Lung (tissue), 12 donors: ENCODE measurements around the gene METTL8. TPM values are rescaled to one million over a fixed set of nuclear protein-coding genes. Genes with fewer than 3 reads are reported as not detected.

Experiments used
- ATAC-seq: fragments of 200-7000 bp; cut with Tn5 transposase; one replicate; pipeline ENCODE4 v1.9.1; 2020; ENCODE audit warnings: moderate number of reproducible peaks; ENCODE audit not compliant: insufficient read depth, low FRiP score
- DNase-seq, 3 donors: peaks; one replicate each; pipeline ENCODE4 v3.0.0-alpha.2; 2013 to 2017
- H3K27ac ChIP-seq, 2 donors: one replicate each; pipeline ENCODE4 v1.5.1; 2013; ENCODE audit warnings: mild to moderate bottlenecking in 2 of 2, moderate library complexity in 2 of 2, control low read depth in 1 of 2, inconsistent platforms in 1 of 2, low read depth in 1 of 2, low read length in 1 of 2
- H3K27me3 ChIP-seq, 3 donors: one replicate each; pipeline ENCODE4 v1.5.1; 2013; ENCODE audit warnings: low read length in 2 of 3; ENCODE audit not compliant: control insufficient read depth in 3 of 3, insufficient read depth in 3 of 3
- H3K36me3 ChIP-seq, 4 donors: one replicate each; pipeline ENCODE4 v1.5.1; 2013; ENCODE audit warnings: low read length in 4 of 4, mild to moderate bottlenecking in 1 of 4, moderate library complexity in 1 of 4; ENCODE audit not compliant: control insufficient read depth in 4 of 4, insufficient read depth in 4 of 4
- H3K4me1 ChIP-seq, 5 donors: one replicate each; pipeline ENCODE4 v1.5.1; 2013; ENCODE audit warnings: low read length in 5 of 5, mild to moderate bottlenecking in 2 of 5, moderate library complexity in 1 of 5; ENCODE audit not compliant: control insufficient read depth in 5 of 5, insufficient read depth in 5 of 5
- H3K4me3 ChIP-seq: one replicate; pipeline ENCODE4 v1.5.1; 2013; ENCODE audit warnings: mild to moderate bottlenecking, control low read depth, moderate library complexity
- H3K9ac ChIP-seq, 2 donors: one replicate each; pipeline ENCODE4 v1.5.1; 2013; ENCODE audit warnings: low read length in 2 of 2, control low read depth in 1 of 2; ENCODE audit not compliant: insufficient read depth in 1 of 2
- H3K9me3 ChIP-seq, 4 donors: one replicate each; pipeline ENCODE4 v1.5.1; 2013; ENCODE audit warnings: low read length in 3 of 4, mild to moderate bottlenecking in 1 of 4, moderate library complexity in 1 of 4; ENCODE audit not compliant: control insufficient read depth in 4 of 4, insufficient read depth in 3 of 4
- WGBS, 2 donors: extraction: QIAGEN DNeasy Blood & Tissue Kit; methylation state at CpG; one replicate each; pipeline ENCODE4 v1.1.7; 2013; 5-methylcytosine and 5-hydroxymethylcytosine counted together
- polyA plus RNA-seq, 2 donors: library from polyadenylated mRNA; stranded (reverse); fragments of 200-250 nt; gene quantifications; one replicate each; pipeline ENCODE4 v1.2.1, GENCODE V29; 2013
- total RNA-seq, 2 donors: library from RNA; depleted of rRNA in 1 of 2; stranded (reverse); fragments of >200 nt in 1 of 2; gene quantifications; one replicate each; pipeline ENCODE4 v1.2.1, GENCODE V29; 2014 to 2021
- TF ChIP-seq, protein P1 (sequence below): IDR thresholded peaks from 2 replicates; pipeline ENCODE4 v1.5.1; 2012; ENCODE audit warnings: mild to moderate bottlenecking; ENCODE audit errors: control extremely low read depth, extremely low read depth
- donor health status: control.
- donor health status: control.
- donor health status: Bipolar disorder and iron deficiency.
- donor health status: healthy.
- donor health status: DM: yes; HTN: yes; CAD: no.

METTL8 gene
- total and polyA plus RNA-seq, 4 donors, result 4.9 to 9.3 (median 8.5) TPM

- Histone ChIP-seq H3K9me3 (no peaks in the 10 kb centered on the region), H3K9ac (no peak overlapping the region), H3K27ac (no peak overlapping the region), H3K27me3 (no peaks in the 10 kb centered on the region), H3K36me3 (no peaks in the 10 kb centered on the region), H3K4me3 (no peak overlapping the region), H3K4me1 (no peaks in the 10 kb centered on the region)
- no peak for DNase-seq
- TF ChIP-seq, protein P1, sequence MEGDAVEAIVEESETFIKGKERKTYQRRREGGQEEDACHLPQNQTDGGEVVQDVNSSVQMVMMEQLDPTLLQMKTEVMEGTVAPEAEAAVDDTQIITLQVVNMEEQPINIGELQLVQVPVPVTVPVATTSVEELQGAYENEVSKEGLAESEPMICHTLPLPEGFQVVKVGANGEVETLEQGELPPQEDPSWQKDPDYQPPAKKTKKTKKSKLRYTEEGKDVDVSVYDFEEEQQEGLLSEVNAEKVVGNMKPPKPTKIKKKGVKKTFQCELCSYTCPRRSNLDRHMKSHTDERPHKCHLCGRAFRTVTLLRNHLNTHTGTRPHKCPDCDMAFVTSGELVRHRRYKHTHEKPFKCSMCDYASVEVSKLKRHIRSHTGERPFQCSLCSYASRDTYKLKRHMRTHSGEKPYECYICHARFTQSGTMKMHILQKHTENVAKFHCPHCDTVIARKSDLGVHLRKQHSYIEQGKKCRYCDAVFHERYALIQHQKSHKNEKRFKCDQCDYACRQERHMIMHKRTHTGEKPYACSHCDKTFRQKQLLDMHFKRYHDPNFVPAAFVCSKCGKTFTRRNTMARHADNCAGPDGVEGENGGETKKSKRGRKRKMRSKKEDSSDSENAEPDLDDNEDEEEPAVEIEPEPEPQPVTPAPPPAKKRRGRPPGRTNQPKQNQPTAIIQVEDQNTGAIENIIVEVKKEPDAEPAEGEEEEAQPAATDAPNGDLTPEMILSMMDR, result no peak
- no peak for ATAC-seq
- 97 to 98% methylated on average over 3 of the region's 3 CpGs for WGBS, 2 donors
These were observed 152.7 kb downstream of the METTL8 start for GRCh38 chr2:171281110-171281509.

GRCh38 chr2:171279983-171280790, 153.6 kb downstream of the METTL8 start:
- TF ChIP-seq, protein P1, result no peak
- H3K9me3 ChIP-seq, result no peaks in the 10 kb centered on the region

DNA sequence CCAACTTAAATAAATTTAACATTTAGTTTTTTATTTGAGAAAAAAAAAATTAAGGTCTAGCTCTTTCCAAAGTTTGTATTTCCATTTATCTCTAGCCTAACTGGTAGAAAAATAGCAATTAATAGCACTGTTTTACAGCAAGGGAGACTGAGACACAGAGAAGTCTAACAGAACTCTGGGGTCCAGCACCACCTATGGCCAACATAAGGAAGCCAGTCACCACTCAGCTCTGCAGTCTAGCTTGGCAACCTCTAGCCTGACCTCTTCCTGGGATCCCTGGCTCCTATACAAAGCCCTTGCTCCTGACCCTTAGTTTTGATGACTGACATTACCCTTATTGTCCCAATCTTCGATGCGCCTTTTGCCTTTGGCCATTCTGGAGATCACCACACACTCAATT, 159.0 kb downstream of the METTL8 start:
- no peak for ATAC-seq
- Histone ChIP-seq H3K4me3 (no peak overlapping the region), H3K9me3 (no peaks in the 10 kb centered on the region), H3K36me3 (no peaks in the 10 kb centered on the region), H3K4me1 (peaks cover 0 to 3% (median 0%) of the 10 kb centered on the region in 5 donors), H3K9ac (no peak overlapping the region), H3K27ac (no peak overlapping the region), H3K27me3 (no peaks in the 10 kb centered on the region)
- no peak for DNase-seq
- TF ChIP-seq, protein P1, result no peak
- 95 to 97% methylated on average over 2 of the region's 2 CpGs for WGBS, 2 donors

More at GRCh38 chr2:171279983-171280790, 153.6 kb downstream of the METTL8 start:
- H3K4me3 ChIP-seq, result no peak overlapping the region
- H3K27ac ChIP-seq, result no peak overlapping the region
- H3K27me3 ChIP-seq, result no peaks in the 10 kb centered on the region
- DNase-seq (no peak), ATAC-seq (no peak)
- no peaks in the 10 kb centered on the region for H3K36me3 ChIP-seq
- H3K9ac ChIP-seq, result no peak overlapping the region
- WGBS, 2 donors, result 81% methylated on average over 13 of the region's 13 CpGs
- no peaks in the 10 kb centered on the region for H3K4me1 ChIP-seq
